Esophagus squamous epithelium (tissue), 5 donors: ENCODE data around the gene CD68. TPM values are rescaled to one million over a fixed set of nuclear protein-coding genes. Genes with fewer than 3 reads are reported as not detected.

Experiments used
- DNase-seq: peaks from one replicate; lab custom pipeline; 2025; lab: John Stamatoyannopoulos, UW
- H3K27ac ChIP-seq, 4 donors: fragments of 200-600 bp; sonication (generic); one replicate each; pipeline ENCODE4 v1.5.1; 2016 to 2019; ENCODE audit warnings: mild to moderate bottlenecking in 1 of 4
- H3K27me3 ChIP-seq, 4 donors: fragments of 200-600 bp; sonication (generic); 1 replicate in 3 of 4; 2 replicates in 1 of 4; pipeline versions ENCODE4 v1.5.1 to v1.6.0; 2017 to 2021; ENCODE audit warnings: antibody characterized with exemption in 1 of 4
- H3K36me3 ChIP-seq, 3 donors: fragments of 200-600 bp; sonication (generic); one replicate each; pipeline ENCODE4 v1.5.1; 2016 to 2019
- H3K4me1 ChIP-seq, 3 donors: fragments of 200-600 bp; sonication (generic); one replicate each; pipeline ENCODE4 v1.5.1; 2017 to 2019
- H3K4me3 ChIP-seq, 4 donors: fragments of 200-600 bp; sonication (generic); 1 replicate in 3 of 4; 2 replicates in 1 of 4; pipeline ENCODE4 v1.5.1; 2016 to 2019; ENCODE audit warnings: mild to moderate bottlenecking in 2 of 4, moderate library complexity in 1 of 4
- H3K9me3 ChIP-seq, 3 donors: fragments of 200-600 bp; sonication (generic); one replicate each; pipeline ENCODE4 v1.5.1; 2016 to 2019
- POLR2A ChIP-seq, 4 donors: fragments of 450-650 bp; IDR thresholded peaks; one replicate each; pipeline ENCODE4 v1.6.1; 2017; ENCODE audit warnings: antibody characterized with exemption in 4 of 4, mild to moderate bottlenecking in 4 of 4, moderate library complexity in 3 of 4
- WGBS, 2 donors: methylation state at CpG; one replicate each; pipeline ENCODE4 v1.1.5; 2018; 5-methylcytosine and 5-hydroxymethylcytosine counted together
- intact Hi-C: fragments of 100-400 bp; cut with DNase I; formaldehyde crosslinking; loops from one replicate; pipeline ENCODE4 v1.15.0; 2022
- total RNA-seq, 4 donors: library from RNA; depleted of rRNA; stranded (reverse); fragments of >200 nt; gene quantifications; one replicate each; pipeline ENCODE4 v1.1.0, GENCODE V29; 2016
- TF ChIP-seq, protein P1 (sequence below), 6 experiments: fragments of 450-650 bp in 4 of 6; fragments of 200-600 bp in 2 of 6; sonication (generic) in 2 of 6; IDR thresholded peaks; one replicate each; pipeline ENCODE4 v1.5.1; 2016 to 2019; ENCODE audit warnings: antibody characterized with exemption in 6 of 6, mild to moderate bottlenecking in 4 of 6, moderate library complexity in 4 of 6
- donor health status: DM: yes; HTN: yes; CAD: no.

The CD68 gene
- total RNA-seq, 4 donors from 2014 or later = 32.1 to 52.9 (median 45.2) TPM

DNA sequence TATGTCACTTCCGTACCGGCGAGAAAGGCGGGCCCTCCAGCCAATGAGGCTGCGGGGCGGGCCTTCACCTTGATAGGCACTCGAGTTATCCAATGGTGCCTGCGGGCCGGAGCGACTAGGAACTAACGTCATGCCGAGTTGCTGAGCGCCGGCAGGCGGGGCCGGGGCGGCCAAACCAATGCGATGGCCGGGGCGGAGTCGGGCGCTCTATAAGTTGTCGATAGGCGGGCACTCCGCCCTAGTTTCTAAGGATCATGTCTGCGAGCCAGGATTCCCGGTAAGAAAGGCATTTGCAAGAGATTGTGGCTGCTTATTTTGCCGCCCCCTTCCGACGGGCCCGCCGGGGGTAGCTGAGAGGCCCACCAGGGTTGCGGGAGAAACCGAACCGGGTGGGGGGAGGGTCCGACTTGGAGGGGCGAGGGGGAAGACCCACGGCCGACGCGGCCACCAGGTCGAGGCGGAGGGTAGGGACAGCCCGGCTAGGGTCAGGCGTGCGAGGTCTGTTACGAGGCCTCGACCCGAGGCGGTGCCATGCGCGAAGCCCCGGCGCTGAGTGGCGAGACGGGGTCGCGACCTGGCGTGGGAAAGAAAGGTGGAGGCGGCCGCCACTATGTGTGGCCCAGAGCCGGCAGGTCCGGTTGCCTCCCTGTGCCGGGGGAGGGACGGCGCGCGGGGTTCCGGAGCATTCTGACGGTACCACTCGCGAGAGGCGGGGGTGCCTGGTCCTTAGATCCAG, 6.7 kb upstream of the CD68 start:
- H3K27me3 ChIP-seq = no peaks in the 10 kb centered on the region
- no peaks in the 10 kb centered on the region for H3K9me3 ChIP-seq
- peak; percentile 31 to 98 (median 95) for TF ChIP-seq POLR2A (IDR thresholded peaks at IDR 0.05)
- TF ChIP-seq, protein P1, sequence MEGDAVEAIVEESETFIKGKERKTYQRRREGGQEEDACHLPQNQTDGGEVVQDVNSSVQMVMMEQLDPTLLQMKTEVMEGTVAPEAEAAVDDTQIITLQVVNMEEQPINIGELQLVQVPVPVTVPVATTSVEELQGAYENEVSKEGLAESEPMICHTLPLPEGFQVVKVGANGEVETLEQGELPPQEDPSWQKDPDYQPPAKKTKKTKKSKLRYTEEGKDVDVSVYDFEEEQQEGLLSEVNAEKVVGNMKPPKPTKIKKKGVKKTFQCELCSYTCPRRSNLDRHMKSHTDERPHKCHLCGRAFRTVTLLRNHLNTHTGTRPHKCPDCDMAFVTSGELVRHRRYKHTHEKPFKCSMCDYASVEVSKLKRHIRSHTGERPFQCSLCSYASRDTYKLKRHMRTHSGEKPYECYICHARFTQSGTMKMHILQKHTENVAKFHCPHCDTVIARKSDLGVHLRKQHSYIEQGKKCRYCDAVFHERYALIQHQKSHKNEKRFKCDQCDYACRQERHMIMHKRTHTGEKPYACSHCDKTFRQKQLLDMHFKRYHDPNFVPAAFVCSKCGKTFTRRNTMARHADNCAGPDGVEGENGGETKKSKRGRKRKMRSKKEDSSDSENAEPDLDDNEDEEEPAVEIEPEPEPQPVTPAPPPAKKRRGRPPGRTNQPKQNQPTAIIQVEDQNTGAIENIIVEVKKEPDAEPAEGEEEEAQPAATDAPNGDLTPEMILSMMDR (IDR thresholded peaks at IDR 0.05) = peak in 3 of 6 experiments; percentile 2 to 29 (median 18)
- H3K27ac ChIP-seq = peak overlapping the region; percentile 97 to 100 (median 98)
- H3K4me1 ChIP-seq = peaks cover 34 to 52% (median 36%) of the 10 kb centered on the region in 3 donors
- H3K4me3 ChIP-seq = peak overlapping the region; percentile 73 to 100 (median 85)
- WGBS, 2 donors = 0% methylated on average over 6 to 26 of the region's 73 CpGs
- intact Hi-C loops = no loop called here
- peaks cover 34 to 75% (median 40%) of the 10 kb centered on the region in 3 donors for H3K36me3 ChIP-seq
- DNase-seq = peak; percentile 98

DNA sequence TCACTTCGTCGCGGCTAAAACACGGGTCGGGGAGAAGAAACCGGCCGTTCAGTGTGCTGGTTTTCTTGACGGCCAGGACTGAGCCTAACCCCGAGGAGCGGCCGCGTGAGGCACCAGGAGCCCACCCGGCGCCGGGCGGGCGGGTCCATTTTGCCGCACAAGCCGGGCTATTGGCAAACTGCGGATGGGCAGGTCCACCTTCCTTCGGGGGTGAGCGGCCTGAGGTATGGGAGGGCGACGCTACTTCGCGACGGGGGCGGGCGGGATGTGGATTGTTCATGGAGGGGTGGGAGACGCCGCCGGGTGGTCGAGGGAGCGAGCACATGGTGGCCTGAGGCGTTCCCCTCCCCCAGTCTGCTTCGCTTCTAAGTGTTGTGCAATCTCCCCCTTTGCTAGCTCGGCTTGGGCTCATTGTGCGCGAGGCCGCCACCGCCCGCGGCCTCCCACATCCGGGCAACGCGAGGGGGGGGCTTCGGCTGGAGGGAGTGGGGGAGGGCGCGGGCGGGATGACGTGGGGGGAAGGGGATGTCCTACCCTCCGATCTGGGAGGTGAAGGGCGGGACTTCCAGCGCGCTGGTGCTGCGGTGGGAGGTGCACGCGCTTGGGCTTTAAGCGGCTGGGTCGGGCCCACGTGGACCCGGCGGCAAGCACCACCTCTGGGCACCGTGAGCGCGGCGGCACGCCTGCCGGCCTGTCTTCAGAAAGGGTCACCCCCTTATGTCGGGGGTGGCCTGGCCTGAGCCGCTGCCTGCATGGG, 5.9 kb upstream of the CD68 start:
- peaks cover 36 to 59% (median 41%) of the 10 kb centered on the region in 3 donors for H3K4me1 ChIP-seq
- H3K27me3 ChIP-seq = no peaks in the 10 kb centered on the region
- WGBS, 2 donors = 0 to 4% methylated on average over 5 to 12 of the region's 71 CpGs
- peak in 1 of 4 donors; percentile 55 for TF ChIP-seq POLR2A (IDR thresholded peaks at IDR 0.05)
- TF ChIP-seq, protein P1 (IDR thresholded peaks at IDR 0.05) = no peak
- peaks cover 40 to 78% (median 47%) of the 10 kb centered on the region in 3 donors for H3K36me3 ChIP-seq
- peak overlapping the region; percentile 73 to 100 (median 85) for H3K4me3 ChIP-seq
- H3K9me3 ChIP-seq = no peaks in the 10 kb centered on the region
- intact Hi-C loops = no loop called here
- H3K27ac ChIP-seq = peak overlapping the region; percentile 97 to 100 (median 98)
- DNase-seq = peak; percentile 69

DNA sequence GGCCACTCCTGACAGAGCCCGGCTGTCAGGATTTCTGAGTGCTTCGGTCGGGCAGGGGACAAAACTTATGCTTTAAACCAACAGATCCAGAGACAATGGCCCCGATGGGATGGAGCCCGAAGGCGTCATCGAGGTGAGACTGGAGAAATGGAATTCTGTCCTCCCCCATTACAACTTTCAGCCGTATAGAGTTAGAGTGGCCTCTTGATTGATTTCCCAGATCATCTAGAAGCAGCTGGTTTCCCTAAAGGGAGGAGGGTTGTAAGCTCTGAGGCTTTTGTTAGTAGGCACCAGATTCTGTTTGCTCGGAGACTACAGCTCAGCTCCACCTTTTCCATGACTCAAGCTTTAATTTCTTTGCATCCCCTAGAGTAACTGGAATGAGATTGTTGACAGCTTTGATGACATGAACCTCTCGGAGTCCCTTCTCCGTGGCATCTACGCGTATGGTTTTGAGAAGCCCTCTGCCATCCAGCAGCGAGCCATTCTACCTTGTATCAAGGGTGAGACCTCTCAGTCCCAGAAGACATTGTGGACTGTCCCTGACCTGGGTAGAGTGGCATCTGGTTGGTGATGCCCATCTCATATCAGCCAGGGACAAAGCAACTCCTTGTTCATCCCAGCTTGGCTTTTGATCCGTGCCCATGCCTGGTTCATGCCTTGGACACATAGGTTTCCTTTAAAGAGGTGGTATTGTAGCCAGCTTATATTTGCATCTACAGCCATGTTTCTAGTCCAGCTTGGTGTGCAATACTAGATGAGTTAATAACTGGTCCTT, 5.1 kb upstream of the CD68 start:
- no peak for DNase-seq
- Histone ChIP-seq H3K4me1 (peaks cover 40 to 68% (median 49%) of the 10 kb centered on the region in 3 donors), H3K36me3 (peaks cover 40 to 76% (median 50%) of the 10 kb centered on the region in 3 donors), H3K4me3 (peak overlapping the region; percentile 73 to 100 (median 85)), H3K9me3 (no peaks in the 10 kb centered on the region), H3K27ac (peak overlapping the region; percentile 97 to 100 (median 98)), H3K27me3 (no peaks in the 10 kb centered on the region)
- 14 to 25% methylated on average over 6 to 15 of the region's 15 CpGs for WGBS, 2 donors
- intact Hi-C loops = no loop called here
- no peak for TF ChIP-seq POLR2A (IDR thresholded peaks at IDR 0.05)
- TF ChIP-seq, protein P1 (IDR thresholded peaks at IDR 0.05) = no peak

DNA sequence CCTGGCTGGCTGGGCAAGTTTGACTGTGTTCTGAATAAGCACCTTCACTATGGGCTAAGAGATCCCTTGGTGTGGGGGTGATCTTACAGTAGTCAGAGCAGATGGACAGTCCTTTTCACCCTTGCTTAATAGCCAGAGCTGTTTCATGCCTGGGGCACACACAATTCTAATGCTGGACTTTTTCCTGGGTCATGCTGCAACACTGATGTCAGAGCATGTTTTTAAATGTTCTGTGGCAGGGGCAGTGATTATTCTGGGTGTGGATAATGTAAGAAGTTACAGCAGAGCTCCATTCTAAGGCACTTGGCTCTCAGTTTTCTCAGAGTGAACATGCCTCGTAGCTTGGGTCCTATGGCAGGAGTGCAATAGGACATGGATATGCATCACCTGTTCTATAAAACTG, 4.0 kb upstream of the CD68 start:
- peaks cover 47 to 79% (median 60%) of the 10 kb centered on the region in 3 donors for H3K4me1 ChIP-seq
- peak overlapping the region; percentile 97 to 100 (median 98) for H3K27ac ChIP-seq
- no peaks in the 10 kb centered on the region for H3K27me3 ChIP-seq
- peak overlapping the region in 2 of 4 donors; percentile 73 to 78 for H3K4me3 ChIP-seq
- intact Hi-C loops = no loop called here
- no peak for DNase-seq
- WGBS, 2 donors = 60 to 86% methylated on average over 1 of the region's 1 CpG
- H3K36me3 ChIP-seq = peaks cover 40 to 65% (median 48%) of the 10 kb centered on the region in 3 donors
- no peak for TF ChIP-seq POLR2A (IDR thresholded peaks at IDR 0.05)
- TF ChIP-seq, protein P1 (IDR thresholded peaks at IDR 0.05) = no peak
- no peaks in the 10 kb centered on the region for H3K9me3 ChIP-seq
